ENCODE measurements around the gene ARID1B.

GRCh38 chr6:156846845-156847599 is 69.8 kb downstream of the ARID1B start:
- no peak for TF ChIP-seq ZFHX2 (tag by site-specific recombination; conservative IDR thresholded peaks at IDR 0.05)
- no peak for TF ChIP-seq ZNF274 (IDR thresholded peaks at IDR 0.05; ENCODE audit: low read length)
- no peak for TF ChIP-seq ZNF274 (tag by site-specific recombination; IDR thresholded peaks at IDR 0.05; ENCODE audit: borderline replicate concordance)

Measured in HEK293 (cell line).